Fibroblast of lung (primary cell): Measurements from ENCODE around the gene RNF2. TPM values are rescaled to one million over a fixed set of nuclear protein-coding genes. Genes with fewer than 3 reads are reported as not detected.

ENCODE experiments used
- DNase-seq, 2 donors: peaks; one replicate each; pipeline versions ENCODE4 v3.0.0 to v3.0.0-alpha.2; 2010; ENCODE audit warnings: low read depth in 2 of 2
- H2AFZ ChIP-seq: 2 replicates; pipeline ENCODE4 v1.5.1; 2012; ENCODE audit warnings: low read length, control low read depth, inconsistent platforms
- H3K27ac ChIP-seq: 2 replicates; pipeline ENCODE4 v1.5.1; 2011; ENCODE audit warnings: low read length, control low read depth; ENCODE audit not compliant: insufficient read depth
- H3K27me3 ChIP-seq: 2 replicates; pipeline ENCODE4 v1.5.1; 2011; ENCODE audit warnings: mild to moderate bottlenecking, low read length; ENCODE audit not compliant: control insufficient read depth, insufficient read depth
- H3K36me3 ChIP-seq: 2 replicates; pipeline ENCODE4 v1.5.1; 2011; ENCODE audit warnings: low read length; ENCODE audit not compliant: control insufficient read depth, insufficient read depth
- H3K4me1 ChIP-seq: 2 replicates; pipeline ENCODE4 v1.5.1; 2011; ENCODE audit warnings: low read length; ENCODE audit not compliant: control insufficient read depth, insufficient read depth; ENCODE audit errors: extremely low read depth
- H3K4me2 ChIP-seq: 2 replicates; pipeline ENCODE4 v1.5.1; 2011; ENCODE audit warnings: low read length, control low read depth; ENCODE audit not compliant: insufficient read depth; ENCODE audit errors: extremely low read depth
- H3K4me3 ChIP-seq, 4 experiments: fragments of 200-600 bp in 1 of 4; sonication (generic) in 1 of 4; replicated peaks in 1 of 4; 2 replicates each; pipeline ENCODE4 v1.5.1; 2011 to 2016; ENCODE audit warnings: low read length in 4 of 4, low read depth in 3 of 4, mild to moderate bottlenecking in 3 of 4, control low read depth in 2 of 4, inconsistent platforms in 1 of 4, mixed read lengths in 1 of 4; ENCODE audit not compliant: insufficient read depth in 1 of 4; ENCODE audit errors: control extremely low read depth in 1 of 4
- H3K79me2 ChIP-seq: 2 replicates; pipeline ENCODE4 v1.5.1; 2012; ENCODE audit warnings: mild to moderate bottlenecking, low read length, inconsistent platforms; ENCODE audit not compliant: control insufficient read depth, insufficient read depth
- H3K9ac ChIP-seq: 2 replicates; pipeline ENCODE4 v1.5.1; 2011; ENCODE audit warnings: mild to moderate bottlenecking, low read length, control low read depth; ENCODE audit not compliant: insufficient read depth
- H3K9me3 ChIP-seq: 2 replicates; pipeline ENCODE4 v1.5.1; 2012; ENCODE audit warnings: low read depth, low read length; ENCODE audit not compliant: control insufficient read depth, insufficient read depth
- H4K20me1 ChIP-seq: 2 replicates; pipeline ENCODE4 v1.5.1; 2011; ENCODE audit warnings: low read length; ENCODE audit not compliant: control insufficient read depth, insufficient read depth; ENCODE audit errors: extremely low read depth
- EZH2 ChIP-seq: IDR thresholded peaks from 2 replicates; pipeline ENCODE4 v1.5.1; 2012; ENCODE audit warnings: low read length, control low read depth, mild to moderate bottlenecking; ENCODE audit errors: missing control alignments
- polyA plus RNA-seq, 2 donors: library from polyadenylated mRNA; depleted of rRNA in 1 of 2; stranded (reverse) in 1 of 2; unstranded in 1 of 2; fragments of >200 nt; gene quantifications; 2 replicates each; pipeline ENCODE4 v1.2.1, GENCODE V29; 2011 to 2012; ENCODE audit warnings: missing spikeins in 1 of 2
- total RNA-seq: library from RNA; depleted of rRNA; stranded (reverse); fragments of >200 nt; gene quantifications from 2 replicates; pipeline ENCODE4 v1.2.1, GENCODE V29; 2014
- TF ChIP-seq, protein P1 (sequence below), 2 donors: IDR thresholded peaks in 1 of 2; conservative IDR thresholded peaks in 1 of 2; 1 replicate in 1 of 2; 2 replicates in 1 of 2; pipeline ENCODE4 v1.5.1; 2011 to 2012; ENCODE audit warnings: low read length in 2 of 2, control low read depth in 1 of 2, inconsistent platforms in 1 of 2, low read depth in 1 of 2, mild to moderate bottlenecking in 1 of 2

Gene RNF2
- total and polyA plus RNA-seq, 2 donors (not counting 1 experiment from before 2014, with no cell fraction given): 19.7 to 40.6 TPM

DNA sequence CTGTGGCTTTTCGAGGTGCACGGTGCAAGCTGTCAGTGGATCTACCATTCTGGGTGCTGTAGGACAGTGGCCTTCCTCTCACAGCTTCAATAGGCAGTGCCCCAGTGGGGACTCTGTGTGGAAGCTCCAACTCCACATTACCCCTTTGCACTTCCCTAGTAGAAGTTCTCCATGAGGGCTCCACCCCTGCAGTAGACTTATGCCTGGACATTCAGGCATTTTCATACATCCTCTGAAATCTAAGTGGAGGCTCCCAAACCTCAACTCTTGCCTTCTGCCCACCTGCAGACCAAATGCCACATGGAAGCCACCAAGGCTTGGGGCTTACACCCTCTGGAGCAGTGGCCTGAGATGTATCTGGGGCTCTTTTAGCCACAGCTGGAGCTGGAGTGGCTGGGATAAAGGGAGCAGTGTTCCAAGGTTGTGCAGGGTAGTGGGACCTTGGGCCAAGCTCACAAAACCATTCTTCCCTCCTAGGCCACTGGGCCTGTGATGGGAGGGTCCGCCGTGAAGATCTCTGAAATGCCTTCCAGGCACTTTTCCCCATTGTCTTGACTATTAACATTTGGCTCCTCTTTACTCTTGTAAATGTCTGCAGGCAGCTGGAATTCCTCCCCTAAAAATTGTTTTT, 18.0 kb upstream of the RNF2 start:
- H3K27me3 ChIP-seq: no peaks in the 10 kb centered on the region
- no peaks in the 10 kb centered on the region for H3K4me1 ChIP-seq
- no peaks in the 10 kb centered on the region for H3K79me2 ChIP-seq
- no peaks in the 10 kb centered on the region for H3K36me3 ChIP-seq
- no peak overlapping the region for H3K4me3 ChIP-seq
- no peak overlapping the region for H2AFZ ChIP-seq
- TF ChIP-seq EZH2: no peak
- TF ChIP-seq, protein P1, sequence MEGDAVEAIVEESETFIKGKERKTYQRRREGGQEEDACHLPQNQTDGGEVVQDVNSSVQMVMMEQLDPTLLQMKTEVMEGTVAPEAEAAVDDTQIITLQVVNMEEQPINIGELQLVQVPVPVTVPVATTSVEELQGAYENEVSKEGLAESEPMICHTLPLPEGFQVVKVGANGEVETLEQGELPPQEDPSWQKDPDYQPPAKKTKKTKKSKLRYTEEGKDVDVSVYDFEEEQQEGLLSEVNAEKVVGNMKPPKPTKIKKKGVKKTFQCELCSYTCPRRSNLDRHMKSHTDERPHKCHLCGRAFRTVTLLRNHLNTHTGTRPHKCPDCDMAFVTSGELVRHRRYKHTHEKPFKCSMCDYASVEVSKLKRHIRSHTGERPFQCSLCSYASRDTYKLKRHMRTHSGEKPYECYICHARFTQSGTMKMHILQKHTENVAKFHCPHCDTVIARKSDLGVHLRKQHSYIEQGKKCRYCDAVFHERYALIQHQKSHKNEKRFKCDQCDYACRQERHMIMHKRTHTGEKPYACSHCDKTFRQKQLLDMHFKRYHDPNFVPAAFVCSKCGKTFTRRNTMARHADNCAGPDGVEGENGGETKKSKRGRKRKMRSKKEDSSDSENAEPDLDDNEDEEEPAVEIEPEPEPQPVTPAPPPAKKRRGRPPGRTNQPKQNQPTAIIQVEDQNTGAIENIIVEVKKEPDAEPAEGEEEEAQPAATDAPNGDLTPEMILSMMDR (conservative IDR thresholded peaks at IDR 0.05 in 1 of 2, IDR thresholded peaks at IDR 0.05 in 1 of 2; ENCODE audit: low read depth in 1 of 2, low read length in 2 of 2): no peak
- H3K4me2 ChIP-seq: no peak overlapping the region
- DNase-seq: no peak
- H3K9me3 ChIP-seq: no peaks in the 10 kb centered on the region
- H4K20me1 ChIP-seq: no peaks in the 10 kb centered on the region
- H3K27ac ChIP-seq: no peak overlapping the region
- no peak overlapping the region for H3K9ac ChIP-seq

DNA sequence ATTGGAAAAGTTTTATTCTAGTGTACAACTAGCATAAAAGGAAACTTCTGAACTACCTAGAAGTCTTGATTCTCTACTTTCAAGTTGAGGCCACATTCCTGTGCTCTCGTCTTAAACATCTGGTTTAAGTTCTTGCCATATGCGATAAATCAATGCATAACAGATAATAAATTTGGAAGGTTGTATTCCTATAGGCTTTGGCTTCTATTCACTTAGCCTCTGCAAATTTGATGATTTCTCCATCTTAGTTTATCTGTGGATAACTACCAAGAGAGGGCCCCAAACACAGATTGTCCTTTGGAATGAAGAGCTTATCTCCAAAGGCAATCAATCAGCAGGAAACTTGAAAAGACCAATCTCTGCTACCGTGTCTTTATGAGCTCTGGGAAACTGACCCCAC, 11.7 kb upstream of the RNF2 start:
- H3K27me3 ChIP-seq: no peaks in the 10 kb centered on the region
- no peaks in the 10 kb centered on the region for H4K20me1 ChIP-seq
- no peaks in the 10 kb centered on the region for H3K79me2 ChIP-seq
- H3K36me3 ChIP-seq: no peaks in the 10 kb centered on the region
- no peak for DNase-seq
- no peak overlapping the region for H3K9ac ChIP-seq
- no peak overlapping the region for H2AFZ ChIP-seq
- TF ChIP-seq, protein P1 (conservative IDR thresholded peaks at IDR 0.05 in 1 of 2, IDR thresholded peaks at IDR 0.05 in 1 of 2; ENCODE audit: low read depth in 1 of 2, low read length in 2 of 2): no peak
- H3K4me3 ChIP-seq: no peak overlapping the region
- no peak overlapping the region for H3K4me2 ChIP-seq
- no peak overlapping the region for H3K27ac ChIP-seq
- H3K4me1 ChIP-seq: no peaks in the 10 kb centered on the region
- no peaks in the 10 kb centered on the region for H3K9me3 ChIP-seq

DNA sequence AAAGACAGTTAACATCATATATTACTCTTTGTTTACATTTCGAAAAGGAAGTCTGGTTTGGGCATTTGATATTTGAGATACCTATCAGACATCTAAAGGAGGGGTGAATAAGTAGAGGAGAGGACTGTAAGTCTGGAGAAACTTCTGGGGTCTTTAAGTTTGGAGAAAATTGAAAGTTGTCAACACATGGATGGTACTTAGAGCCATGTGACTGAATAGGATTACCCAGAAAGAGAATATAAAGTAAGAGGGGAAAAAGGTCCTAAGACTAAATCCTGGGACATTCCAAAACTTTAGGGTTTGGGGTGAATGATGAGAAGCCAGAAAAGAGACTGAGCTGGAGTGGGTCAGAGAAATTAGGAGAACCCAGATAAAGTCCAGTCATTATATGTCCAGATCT, 10.1 kb upstream of the RNF2 start:
- Histone ChIP-seq H3K27ac (no peak overlapping the region), H3K27me3 (no peaks in the 10 kb centered on the region), H3K4me3 (no peak overlapping the region), H3K4me2 (no peak overlapping the region), H2AFZ (no peak overlapping the region), H3K4me1 (no peaks in the 10 kb centered on the region), H3K9ac (no peak overlapping the region), H3K79me2 (no peaks in the 10 kb centered on the region), H4K20me1 (no peaks in the 10 kb centered on the region), H3K9me3 (no peaks in the 10 kb centered on the region), H3K36me3 (no peaks in the 10 kb centered on the region)
- no peak for DNase-seq
- TF ChIP-seq EZH2: no peak
- TF ChIP-seq, protein P1 (conservative IDR thresholded peaks at IDR 0.05 in 1 of 2, IDR thresholded peaks at IDR 0.05 in 1 of 2; ENCODE audit: low read depth in 1 of 2, low read length in 2 of 2): no peak
